ENCODE measurements around the gene CTAGE8.
"Not testable (repeated sequence)": the region's sequence is repeated elsewhere in the genome, so short reads cannot be mapped to it uniquely, and the experiment has no call there.

CTAGE8 gene, protein sequence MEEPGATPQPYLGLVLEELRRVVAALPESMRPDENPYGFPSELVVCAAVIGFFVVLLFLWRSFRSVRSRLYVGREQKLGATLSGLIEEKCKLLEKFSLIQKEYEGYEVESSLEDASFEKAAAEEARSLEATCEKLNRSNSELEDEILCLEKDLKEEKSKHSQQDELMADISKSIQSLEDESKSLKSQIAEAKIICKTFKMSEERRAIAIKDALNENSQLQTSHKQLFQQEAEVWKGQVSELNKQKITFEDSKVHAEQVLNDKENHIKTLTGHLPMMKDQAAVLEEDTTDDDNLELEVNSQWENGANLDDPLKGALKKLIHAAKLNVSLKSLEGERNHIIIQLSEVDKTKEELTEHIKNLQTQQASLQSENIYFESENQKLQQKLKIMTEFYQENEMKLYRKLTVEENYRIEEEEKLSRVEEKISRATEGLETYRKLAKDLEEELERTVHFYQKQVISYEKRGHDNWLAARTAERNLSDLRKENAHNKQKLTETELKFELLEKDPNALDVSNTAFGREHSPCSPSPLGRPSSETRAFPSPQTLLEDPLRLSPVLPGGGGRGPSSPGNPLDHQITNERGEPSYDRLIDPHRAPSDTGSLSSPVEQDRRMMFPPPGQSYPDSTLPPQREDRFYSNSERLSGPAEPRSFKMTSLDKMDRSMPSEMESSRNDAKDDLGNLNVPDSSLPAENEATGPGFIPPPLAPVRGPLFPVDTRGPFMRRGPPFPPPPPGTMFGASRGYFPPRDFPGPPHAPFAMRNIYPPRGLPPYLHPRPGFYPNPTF

DNA sequence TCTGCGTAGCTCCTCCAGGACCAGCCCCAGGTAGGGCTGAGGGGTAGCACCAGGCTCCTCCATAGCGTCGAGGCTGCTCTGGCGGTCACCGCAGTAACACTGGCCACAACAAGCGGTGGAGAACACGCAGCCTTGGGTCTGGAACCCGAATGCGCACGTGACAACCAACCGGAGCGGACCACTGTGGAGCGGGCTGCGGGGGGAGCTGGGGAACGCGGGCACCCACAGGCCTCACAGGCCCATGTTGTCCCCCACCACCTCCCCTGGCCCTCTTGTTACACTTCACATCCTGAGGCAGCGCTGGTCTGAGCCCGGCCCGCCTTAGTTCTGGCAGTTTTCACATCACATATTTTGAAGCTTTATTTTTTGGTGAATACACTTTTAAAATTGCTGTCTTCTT, at the start of gene CTAGE8:
TSS of gene CTAGE8 (minus strand) at position 101 of the 400 bp plus-strand sequence. CDS start at position 63, 38 bp downstream.
- DNase-seq (ENCODE audit: low spot score), result not testable (repeated sequence)

- DNase-seq (ENCODE audit: low spot score), result not testable (repeated sequence)
Observed at GRCh38 chr7:144317537-144317936, 48.4 kb upstream of the CTAGE8 start.

DNA sequence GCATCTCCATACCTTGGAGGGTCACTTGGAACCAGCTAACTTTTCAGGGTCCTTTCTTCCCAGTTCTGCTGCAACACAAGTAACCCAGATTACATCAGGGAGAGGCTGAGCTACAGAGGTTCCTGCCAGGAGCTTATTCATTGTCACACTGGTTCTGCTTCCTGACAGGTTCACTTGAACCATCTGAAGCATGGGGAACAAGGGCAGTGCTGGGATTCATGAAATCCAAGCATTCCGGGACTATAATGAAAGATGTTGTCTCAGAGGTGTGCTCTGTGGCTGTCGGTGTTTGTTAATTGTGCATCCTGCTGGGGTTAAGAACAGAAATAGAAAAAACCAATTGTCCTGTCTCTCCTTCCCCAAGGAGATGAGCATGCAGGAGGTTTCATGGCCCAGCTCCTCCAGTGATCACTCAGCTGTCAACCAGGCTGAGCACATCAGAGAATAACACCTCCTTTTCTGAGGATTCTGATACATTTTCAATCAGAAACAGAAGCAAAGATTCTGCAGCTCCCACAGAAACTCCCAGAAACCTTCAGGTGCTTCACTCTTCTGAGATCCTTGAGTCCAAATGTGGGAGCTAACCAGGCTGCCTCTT, 42.9 kb upstream of the CTAGE8 start, which contains the start of gene OR2A1:
TSS of gene OR2A1 (plus strand) at position 548 of the 598 bp plus-strand sequence. CDS start 5,706 bp downstream, outside the sequence.
- DNase-seq (ENCODE audit: low spot score), result not testable (repeated sequence)

DNA sequence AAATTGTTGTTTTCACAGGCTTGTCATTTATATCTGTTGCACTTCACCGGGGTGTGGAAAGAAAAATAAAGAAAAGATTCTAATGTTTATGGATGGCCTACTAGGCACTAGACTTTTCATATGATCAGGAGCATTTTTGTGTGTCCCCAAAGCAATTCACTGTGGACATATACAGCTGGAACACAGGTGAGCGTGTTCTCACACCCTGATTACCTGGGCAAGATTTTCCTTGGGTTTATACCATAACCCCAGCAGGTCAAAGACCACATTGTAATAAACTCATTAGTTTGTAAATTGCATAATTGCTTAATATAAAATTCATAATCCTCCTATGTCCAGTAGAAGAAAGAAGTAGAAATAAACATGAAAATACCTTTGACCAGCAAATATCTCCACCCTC, 42.1 kb upstream of the CTAGE8 start:
- DNase-seq (ENCODE audit: low spot score), result not testable (repeated sequence)

GRCh38 chr7:144309702-144310101, 40.6 kb upstream of the CTAGE8 start:
- not testable (repeated sequence) for DNase-seq (ENCODE audit: low spot score)

DNA sequence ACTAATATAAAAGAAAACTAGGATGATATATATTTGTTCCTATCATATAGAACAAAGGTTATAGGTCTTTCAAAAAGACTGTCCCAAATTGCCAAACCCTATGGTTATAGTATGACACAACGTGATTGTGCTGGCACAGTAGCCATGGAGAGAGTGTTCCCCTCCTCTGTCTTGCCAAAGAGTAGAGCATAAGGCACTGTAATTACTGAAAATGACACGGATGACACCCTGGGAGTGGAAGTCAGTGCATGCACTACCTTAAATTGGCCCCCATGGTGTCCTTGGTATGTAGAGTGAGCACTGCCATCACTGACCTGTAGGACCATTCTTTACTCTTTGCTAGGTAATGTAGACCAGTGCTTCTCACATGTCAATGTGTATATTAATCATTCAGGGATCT, 36.1 kb upstream of the CTAGE8 start:
- DNase-seq (ENCODE audit: low spot score), result not testable (repeated sequence)

GRCh38 chr7:144303607-144304006, 34.5 kb upstream of the CTAGE8 start:
- DNase-seq (ENCODE audit: low spot score), result not testable (repeated sequence)

DNA sequence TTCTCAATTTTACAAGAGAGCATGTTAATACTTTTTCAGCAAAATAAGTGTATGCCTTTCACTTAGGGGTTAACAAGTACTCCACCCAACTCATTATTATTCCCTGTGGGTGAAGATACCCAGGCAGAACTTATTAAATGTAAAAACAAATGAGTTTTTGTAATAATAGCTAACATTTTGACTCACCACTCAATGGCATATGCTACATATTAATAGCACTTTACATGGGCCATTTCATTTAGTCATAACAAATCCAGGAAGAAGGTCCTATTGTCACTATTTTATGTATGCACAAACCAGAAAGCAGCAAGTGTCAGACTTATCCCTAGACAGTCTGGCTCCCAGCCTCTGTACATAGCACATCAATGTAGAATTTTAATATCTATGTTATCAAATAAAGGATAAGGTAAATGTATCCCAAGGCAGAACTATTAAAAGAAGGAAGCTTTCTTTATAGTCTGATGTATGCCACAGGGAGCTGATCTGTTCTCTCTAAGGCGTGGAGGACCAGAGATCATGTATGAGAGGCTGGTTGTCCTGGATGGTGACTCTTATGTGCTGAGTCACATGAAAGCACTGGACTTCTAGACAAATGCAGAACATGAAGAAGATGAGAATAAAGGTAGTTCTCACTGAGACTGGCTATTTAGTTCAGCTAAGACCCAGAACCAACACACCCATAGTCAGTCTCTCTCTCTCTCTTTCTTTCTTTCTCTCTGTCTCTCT, 33.7 kb upstream of the CTAGE8 start:
- not testable (repeated sequence) for DNase-seq (ENCODE audit: low spot score)

DNA sequence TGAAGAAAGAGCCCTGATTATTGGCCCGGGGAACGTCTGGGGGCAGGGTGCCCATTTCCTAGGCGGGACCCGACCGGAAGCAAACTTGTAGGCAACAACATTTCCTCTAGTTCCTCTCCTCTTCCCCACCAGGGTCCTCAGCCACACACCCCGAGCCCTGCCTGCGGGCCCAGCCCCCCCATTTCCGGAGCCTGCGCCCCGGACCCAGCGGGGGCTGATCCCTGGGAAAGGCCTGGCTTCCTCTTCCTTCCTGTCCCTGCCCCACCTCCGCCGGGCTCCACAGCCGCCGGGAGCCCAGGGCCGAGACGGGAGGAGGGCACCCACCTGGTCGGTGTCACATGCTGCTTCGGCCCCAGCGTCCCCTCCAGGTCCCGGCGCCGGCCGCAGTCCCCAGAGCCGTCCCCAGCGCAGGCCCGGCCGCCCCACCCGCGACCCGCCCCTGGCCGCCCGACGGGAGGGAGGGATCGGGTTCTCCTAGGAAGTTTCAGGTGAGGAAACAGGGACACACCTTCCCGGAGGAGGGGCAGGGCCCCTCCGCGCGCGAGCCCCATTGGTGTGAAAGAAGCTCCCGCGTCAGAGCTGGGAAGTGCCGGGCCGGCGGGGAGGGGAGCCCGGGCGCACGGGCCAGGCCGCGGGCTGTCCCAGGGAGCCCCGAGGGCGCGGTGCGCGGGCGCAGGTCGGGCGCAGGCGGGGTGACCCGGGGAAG, 24.9 kb upstream of the CTAGE8 start:
- DNase-seq (ENCODE audit: low spot score), result not testable (repeated sequence)

GRCh38 chr7:144292384-144293161, 23.5 kb upstream of the CTAGE8 start:
- DNase-seq (ENCODE audit: low spot score), result not testable (repeated sequence)

- DNase-seq (ENCODE audit: low spot score), result not testable (repeated sequence)
Observed at GRCh38 chr7:144291607-144292006, 22.5 kb upstream of the CTAGE8 start.

DNA sequence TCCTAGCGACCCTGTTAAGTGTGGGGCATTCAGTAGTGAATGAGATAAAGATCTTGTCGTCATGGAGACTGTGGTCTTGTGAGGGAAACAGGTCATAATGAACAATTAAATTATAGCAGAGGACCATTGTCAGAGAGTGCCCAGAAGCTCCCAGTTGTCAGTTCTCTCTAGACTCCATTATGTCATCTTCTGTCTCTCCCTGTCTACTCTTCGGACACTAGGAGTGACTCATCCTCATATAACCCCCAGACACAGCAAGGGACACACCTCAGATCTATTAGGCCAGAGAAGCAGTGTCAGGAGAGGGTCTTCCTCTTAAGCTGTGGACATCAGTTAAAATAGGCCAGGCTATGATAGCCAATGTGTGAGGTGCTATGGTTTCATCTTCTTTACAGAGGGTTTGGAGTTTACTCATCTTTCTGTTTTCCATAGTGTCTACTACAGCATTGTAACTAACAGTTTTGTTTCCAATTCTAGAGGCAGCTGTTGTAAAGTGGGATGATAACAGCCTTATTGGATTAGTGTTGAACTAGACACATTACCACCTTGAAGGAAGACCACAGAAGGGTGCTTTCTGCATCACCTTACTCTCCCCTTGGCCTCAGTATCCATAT, 18.2 kb upstream of the CTAGE8 start:
- DNase-seq (ENCODE audit: low spot score), result not testable (repeated sequence)

DNA sequence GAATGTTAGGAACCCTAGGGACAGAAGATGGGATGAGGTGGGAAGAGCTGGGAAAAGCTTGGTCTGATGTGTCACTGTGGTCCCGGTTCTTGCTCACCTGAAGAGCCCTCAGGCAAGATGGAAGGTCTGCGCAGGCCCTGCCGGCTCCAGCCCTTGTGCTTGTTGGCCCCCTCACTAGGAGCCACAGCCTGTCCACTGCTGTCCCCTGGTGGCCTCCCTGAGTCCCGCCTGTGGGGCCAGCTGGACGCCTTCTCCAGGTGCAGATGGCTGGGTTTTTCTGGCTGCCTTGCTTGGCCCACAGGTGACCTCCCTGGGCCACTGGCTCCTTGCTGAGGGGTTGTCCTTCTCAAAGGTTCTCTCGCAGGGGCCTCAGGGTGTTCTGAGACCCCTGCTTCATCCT, 14.6 kb upstream of the CTAGE8 start:
- not testable (repeated sequence) for DNase-seq (ENCODE audit: low spot score)

DNA sequence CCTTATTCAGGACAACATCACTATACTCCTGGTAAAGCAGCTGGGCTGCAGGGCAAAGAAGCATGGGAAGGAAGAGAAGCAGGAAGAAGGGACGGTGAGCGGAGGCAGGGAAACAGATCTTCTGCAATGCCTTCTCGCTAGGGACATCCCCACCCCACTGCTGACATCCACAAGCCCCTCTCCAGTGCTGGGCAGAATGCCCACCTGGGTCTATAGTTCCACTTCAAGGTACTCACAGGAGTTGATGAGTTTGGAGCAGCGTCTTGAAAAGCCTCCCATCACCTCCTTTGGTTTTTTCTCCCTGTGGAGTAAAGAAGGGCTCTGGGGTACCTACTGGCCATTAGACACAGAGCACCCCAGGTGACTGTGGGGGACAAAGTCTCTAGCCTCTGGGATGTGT, 13.4 kb upstream of the CTAGE8 start:
- DNase-seq (ENCODE audit: low spot score), result not testable (repeated sequence)

- not testable (repeated sequence) for DNase-seq (ENCODE audit: low spot score)
Observed at GRCh38 chr7:144281981-144282380, 12.9 kb upstream of the CTAGE8 start.

DNA sequence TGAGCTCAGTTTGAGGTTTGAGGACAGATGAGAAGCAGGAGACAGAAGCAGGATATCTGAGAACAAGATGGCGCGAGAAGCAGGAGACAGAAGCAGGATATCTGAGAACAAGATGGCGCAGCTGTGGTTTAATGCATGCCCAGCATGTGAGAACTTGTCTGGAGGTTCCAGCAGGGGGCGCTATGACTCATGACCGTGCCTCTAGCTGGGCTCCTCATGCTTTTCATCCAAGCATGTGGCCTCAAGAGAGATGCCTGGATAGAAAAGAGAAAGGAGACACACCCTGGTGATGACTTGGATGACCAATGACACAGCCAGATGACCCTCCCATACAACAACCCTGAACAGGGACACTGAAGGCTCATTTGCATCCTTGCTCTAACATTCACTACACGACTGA, 10.9 kb upstream of the CTAGE8 start:
- DNase-seq (ENCODE audit: low spot score), result not testable (repeated sequence)

GRCh38 chr7:144275281-144275680, 6.2 kb upstream of the CTAGE8 start:
- not testable (repeated sequence) for DNase-seq (ENCODE audit: low spot score)

GRCh38 chr7:144264692-144265091, 4.4 kb downstream of the CTAGE8 start, which contains the start of gene OR2A7:
OR2A7 (minus strand) TSS chr7:144264792; CDS start chr7:144259628, 5,164 bp downstream.
- not testable (repeated sequence) for DNase-seq (ENCODE audit: low spot score)

DNA sequence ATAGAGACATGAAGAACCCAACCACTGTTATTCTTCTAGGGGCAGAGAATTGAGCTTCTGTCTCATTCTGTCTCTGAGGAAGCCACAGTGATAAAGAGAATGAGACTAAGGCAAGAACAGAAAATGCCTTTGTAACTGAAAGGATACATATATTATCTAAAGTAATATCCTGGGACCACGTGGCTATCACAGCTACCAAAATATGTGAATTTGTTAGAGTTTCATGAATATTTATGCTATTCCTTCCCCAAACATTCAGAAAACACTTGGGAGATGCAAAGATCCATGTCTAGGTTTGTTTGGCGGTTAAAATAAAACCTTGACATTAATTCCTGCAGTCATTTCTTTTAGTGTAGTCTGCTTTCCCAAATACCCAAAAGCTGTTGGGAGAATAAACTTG, 7.0 kb downstream of the CTAGE8 start:
- not testable (repeated sequence) for DNase-seq (ENCODE audit: low spot score)

DNA sequence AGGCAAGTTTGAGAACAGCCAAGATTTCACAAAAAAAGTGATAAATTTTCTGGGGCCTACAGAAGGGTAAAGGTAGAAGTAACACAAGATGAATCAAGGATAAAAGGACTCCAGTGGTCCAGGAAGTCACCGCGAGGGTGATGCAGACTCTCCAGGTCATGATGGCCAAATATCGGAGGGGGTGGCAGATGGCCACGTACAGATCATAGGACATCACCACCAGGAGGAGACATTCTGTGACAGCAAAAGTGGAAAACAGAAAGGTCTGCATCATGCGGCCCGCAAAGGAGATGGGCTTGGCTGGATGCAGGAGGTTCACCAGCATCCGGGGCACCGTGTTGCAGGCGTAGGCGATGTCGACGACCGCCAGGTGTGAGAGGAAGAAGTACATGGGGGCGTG, 10.0 kb downstream of the CTAGE8 start:
- not testable (repeated sequence) for DNase-seq (ENCODE audit: low spot score)

Data from globus pallidus (tissue), 1 donor.